ENCODE data around the gene RUSC2. TPM values are rescaled to one million over a fixed set of nuclear protein-coding genes. Genes with fewer than 3 reads are reported as not detected.

RUSC2 gene
- total RNA-seq, 1 donor, result 28.6 TPM

DNA sequence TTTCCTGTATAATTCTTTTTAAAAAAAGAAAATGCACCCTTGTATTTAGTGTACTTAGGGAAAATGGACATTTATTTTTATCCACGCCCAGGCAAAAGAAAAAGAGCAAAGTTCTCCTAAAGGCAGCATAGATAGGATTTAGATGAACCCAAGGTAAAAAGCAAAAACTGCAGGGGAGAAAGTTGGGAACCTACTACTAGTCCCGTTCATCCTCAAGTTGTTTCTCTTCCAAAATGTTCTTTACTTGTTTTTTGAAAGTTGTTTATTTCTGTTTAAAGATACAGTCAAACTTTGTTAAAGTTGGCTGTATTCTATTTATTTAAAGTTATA is 9.8 kb downstream of the RUSC2 start:
- Histone ChIP-seq H3K4me3 (ENCODE audit: insufficient read depth, low read length) (no peak overlapping the region), H3K4me2 (ENCODE audit: insufficient read depth, low read length) (no peak overlapping the region), H3K4me1 (ENCODE audit: insufficient read depth, low read length) (peaks cover 24% of the 10 kb centered on the region), H4K20me1 (ENCODE audit: insufficient read depth, low read length) (peaks cover 33% of the 10 kb centered on the region), H3K9me3 (ENCODE audit: low read depth, low read length) (no peaks in the 10 kb centered on the region), H3K27ac (ENCODE audit: low read depth, low read length) (peak overlapping the region; percentile 47), H3K36me3 (ENCODE audit: insufficient read depth, low read length) (peaks cover 19% of the 10 kb centered on the region), H3K27me3 (ENCODE audit: insufficient read depth, low read length) (no peaks in the 10 kb centered on the region), H3K79me2 (ENCODE audit: insufficient read depth, low read length) (peaks cover 96% of the 10 kb centered on the region), H2AFZ (ENCODE audit: low read length) (no peak overlapping the region)
- TF ChIP-seq, protein P1, sequence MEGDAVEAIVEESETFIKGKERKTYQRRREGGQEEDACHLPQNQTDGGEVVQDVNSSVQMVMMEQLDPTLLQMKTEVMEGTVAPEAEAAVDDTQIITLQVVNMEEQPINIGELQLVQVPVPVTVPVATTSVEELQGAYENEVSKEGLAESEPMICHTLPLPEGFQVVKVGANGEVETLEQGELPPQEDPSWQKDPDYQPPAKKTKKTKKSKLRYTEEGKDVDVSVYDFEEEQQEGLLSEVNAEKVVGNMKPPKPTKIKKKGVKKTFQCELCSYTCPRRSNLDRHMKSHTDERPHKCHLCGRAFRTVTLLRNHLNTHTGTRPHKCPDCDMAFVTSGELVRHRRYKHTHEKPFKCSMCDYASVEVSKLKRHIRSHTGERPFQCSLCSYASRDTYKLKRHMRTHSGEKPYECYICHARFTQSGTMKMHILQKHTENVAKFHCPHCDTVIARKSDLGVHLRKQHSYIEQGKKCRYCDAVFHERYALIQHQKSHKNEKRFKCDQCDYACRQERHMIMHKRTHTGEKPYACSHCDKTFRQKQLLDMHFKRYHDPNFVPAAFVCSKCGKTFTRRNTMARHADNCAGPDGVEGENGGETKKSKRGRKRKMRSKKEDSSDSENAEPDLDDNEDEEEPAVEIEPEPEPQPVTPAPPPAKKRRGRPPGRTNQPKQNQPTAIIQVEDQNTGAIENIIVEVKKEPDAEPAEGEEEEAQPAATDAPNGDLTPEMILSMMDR (IDR thresholded peaks at IDR 0.05; ENCODE audit: extremely low read depth, low read depth, low read length), result no peak
- DNase-seq (ENCODE audit: insufficient read length, low spot score, missing footprints), result peak; percentile 34

DNA sequence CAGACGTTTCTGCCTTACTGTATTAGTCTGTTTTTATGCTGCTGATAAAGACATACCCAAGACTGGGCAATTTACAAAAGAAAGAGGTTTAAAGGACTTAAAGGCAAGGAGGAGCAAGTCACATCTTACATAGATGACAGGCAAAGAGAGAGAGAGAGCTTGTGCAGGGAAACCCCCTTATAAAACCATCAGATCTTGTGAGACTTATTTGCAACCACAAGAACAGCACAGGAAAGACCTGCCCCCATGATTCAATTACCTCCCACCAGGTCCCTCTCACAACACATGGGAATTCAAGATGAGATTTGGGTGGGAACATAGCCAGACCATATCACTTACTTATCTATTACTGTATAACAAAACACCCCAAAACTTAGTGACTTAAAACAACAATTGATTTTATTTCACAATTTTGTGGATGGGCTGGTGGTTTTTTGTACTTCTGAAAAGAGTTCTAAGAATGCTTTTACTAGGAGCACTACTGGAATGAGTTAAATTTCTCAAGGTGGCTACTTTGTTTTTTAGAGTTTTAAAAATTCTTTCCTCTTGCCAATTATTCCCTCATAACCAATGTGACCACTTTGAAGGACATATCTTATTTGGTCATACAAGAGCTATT is 10.3 kb downstream of the RUSC2 start:
- Histone ChIP-seq H3K36me3 (ENCODE audit: insufficient read depth, low read length) (peaks cover 19% of the 10 kb centered on the region), H3K9me3 (ENCODE audit: low read depth, low read length) (no peaks in the 10 kb centered on the region), H3K27ac (ENCODE audit: low read depth, low read length) (peak overlapping the region; percentile 47), H2AFZ (ENCODE audit: low read length) (no peak overlapping the region), H3K79me2 (ENCODE audit: insufficient read depth, low read length) (peaks cover 100% of the 10 kb centered on the region), H3K4me2 (ENCODE audit: insufficient read depth, low read length) (no peak overlapping the region), H3K27me3 (ENCODE audit: insufficient read depth, low read length) (no peaks in the 10 kb centered on the region), H3K4me3 (ENCODE audit: insufficient read depth, low read length) (no peak overlapping the region), H4K20me1 (ENCODE audit: insufficient read depth, low read length) (peaks cover 33% of the 10 kb centered on the region), H3K4me1 (ENCODE audit: insufficient read depth, low read length) (peaks cover 24% of the 10 kb centered on the region)
- no peak for DNase-seq (ENCODE audit: insufficient read length, low spot score, missing footprints)
- TF ChIP-seq, protein P1 (IDR thresholded peaks at IDR 0.05; ENCODE audit: extremely low read depth, low read depth, low read length), result no peak

DNA sequence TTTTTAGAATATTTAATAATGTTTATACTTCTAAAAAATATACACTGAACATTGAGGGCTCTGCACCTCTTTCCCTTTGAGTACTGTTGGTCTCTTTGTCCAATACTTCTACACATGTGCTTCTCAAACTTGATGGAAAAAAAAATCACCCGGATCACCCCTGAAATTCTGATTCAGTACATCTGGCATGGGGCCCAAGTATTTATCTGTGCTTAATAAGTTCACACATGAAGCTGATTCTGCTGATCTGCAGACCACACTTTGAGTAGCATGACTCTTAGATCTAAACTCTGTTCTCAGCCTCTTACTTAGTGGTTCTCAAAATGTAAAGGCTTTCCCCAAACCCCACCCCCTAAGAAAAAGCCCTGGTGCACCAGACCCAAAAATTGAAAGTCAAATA is 12.0 kb downstream of the RUSC2 start:
- H3K36me3 ChIP-seq (ENCODE audit: insufficient read depth, low read length), result peaks cover 7% of the 10 kb centered on the region
- no peaks in the 10 kb centered on the region for H3K9me3 ChIP-seq (ENCODE audit: low read depth, low read length)
- peaks cover 22% of the 10 kb centered on the region for H3K4me1 ChIP-seq (ENCODE audit: insufficient read depth, low read length)
- H3K27me3 ChIP-seq (ENCODE audit: insufficient read depth, low read length), result no peaks in the 10 kb centered on the region
- H4K20me1 ChIP-seq (ENCODE audit: insufficient read depth, low read length), result peaks cover 16% of the 10 kb centered on the region
- H2AFZ ChIP-seq (ENCODE audit: low read length), result no peak overlapping the region
- no peak overlapping the region for H3K4me3 ChIP-seq (ENCODE audit: insufficient read depth, low read length)
- no peak overlapping the region for H3K27ac ChIP-seq (ENCODE audit: low read depth, low read length)
- TF ChIP-seq, protein P1 (IDR thresholded peaks at IDR 0.05; ENCODE audit: extremely low read depth, low read depth, low read length), result no peak
- peak; percentile 5 for DNase-seq (ENCODE audit: insufficient read length, low spot score, missing footprints)
- no peak overlapping the region for H3K4me2 ChIP-seq (ENCODE audit: insufficient read depth, low read length)
- peaks cover 100% of the 10 kb centered on the region for H3K79me2 ChIP-seq (ENCODE audit: insufficient read depth, low read length)

DNA sequence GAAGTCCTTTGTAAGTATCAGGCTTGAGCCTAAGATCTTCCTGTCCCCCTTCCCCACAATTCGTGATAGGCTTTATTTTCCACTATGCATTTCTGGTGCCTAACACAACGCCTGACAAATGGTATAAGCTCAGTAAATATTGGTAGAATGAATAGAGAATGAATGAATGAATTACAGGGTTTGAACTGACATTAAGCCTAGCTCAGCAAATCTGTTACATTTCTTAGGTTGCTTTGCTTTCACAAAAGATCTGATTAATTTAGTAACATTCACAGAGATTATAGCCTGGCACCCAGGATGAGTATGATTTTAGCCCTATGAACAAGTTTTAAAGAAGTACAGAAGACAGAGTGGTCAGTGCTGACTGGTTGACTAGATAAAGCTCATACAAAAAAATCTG is 16.4 kb downstream of the RUSC2 start:
- Histone ChIP-seq H4K20me1 (ENCODE audit: insufficient read depth, low read length) (peaks cover 2% of the 10 kb centered on the region), H3K79me2 (ENCODE audit: insufficient read depth, low read length) (peaks cover 84% of the 10 kb centered on the region), H3K27ac (ENCODE audit: low read depth, low read length) (no peak overlapping the region), H3K36me3 (ENCODE audit: insufficient read depth, low read length) (peaks cover 11% of the 10 kb centered on the region), H3K4me3 (ENCODE audit: insufficient read depth, low read length) (no peak overlapping the region), H3K4me2 (ENCODE audit: insufficient read depth, low read length) (no peak overlapping the region), H2AFZ (ENCODE audit: low read length) (no peak overlapping the region), H3K4me1 (ENCODE audit: insufficient read depth, low read length) (peaks cover 30% of the 10 kb centered on the region), H3K9me3 (ENCODE audit: low read depth, low read length) (no peaks in the 10 kb centered on the region), H3K27me3 (ENCODE audit: insufficient read depth, low read length) (no peaks in the 10 kb centered on the region)
- DNase-seq (ENCODE audit: insufficient read length, low spot score, missing footprints), result no peak
- TF ChIP-seq, protein P1 (IDR thresholded peaks at IDR 0.05; ENCODE audit: extremely low read depth, low read depth, low read length), result no peak
